Stimulated activated CD4-positive, alpha-beta T cell treated with anti-CD3 and anti-CD28 coated beads, Interleukin-4, amount 100 ng/mL, for 48 hours (primary cell): ENCODE data around the gene TICAM1.
"Not testable (repeated sequence)": the region's sequence is repeated elsewhere in the genome, so short reads cannot be mapped to it uniquely, and the experiment has no call there.

Experiments
- DNase-seq, 2 donors: peaks; one replicate each; pipeline ENCODE4 v3.0.0-alpha.2; 2020; ENCODE audit warnings: low read depth in 2 of 2

Gene TICAM1

DNA sequence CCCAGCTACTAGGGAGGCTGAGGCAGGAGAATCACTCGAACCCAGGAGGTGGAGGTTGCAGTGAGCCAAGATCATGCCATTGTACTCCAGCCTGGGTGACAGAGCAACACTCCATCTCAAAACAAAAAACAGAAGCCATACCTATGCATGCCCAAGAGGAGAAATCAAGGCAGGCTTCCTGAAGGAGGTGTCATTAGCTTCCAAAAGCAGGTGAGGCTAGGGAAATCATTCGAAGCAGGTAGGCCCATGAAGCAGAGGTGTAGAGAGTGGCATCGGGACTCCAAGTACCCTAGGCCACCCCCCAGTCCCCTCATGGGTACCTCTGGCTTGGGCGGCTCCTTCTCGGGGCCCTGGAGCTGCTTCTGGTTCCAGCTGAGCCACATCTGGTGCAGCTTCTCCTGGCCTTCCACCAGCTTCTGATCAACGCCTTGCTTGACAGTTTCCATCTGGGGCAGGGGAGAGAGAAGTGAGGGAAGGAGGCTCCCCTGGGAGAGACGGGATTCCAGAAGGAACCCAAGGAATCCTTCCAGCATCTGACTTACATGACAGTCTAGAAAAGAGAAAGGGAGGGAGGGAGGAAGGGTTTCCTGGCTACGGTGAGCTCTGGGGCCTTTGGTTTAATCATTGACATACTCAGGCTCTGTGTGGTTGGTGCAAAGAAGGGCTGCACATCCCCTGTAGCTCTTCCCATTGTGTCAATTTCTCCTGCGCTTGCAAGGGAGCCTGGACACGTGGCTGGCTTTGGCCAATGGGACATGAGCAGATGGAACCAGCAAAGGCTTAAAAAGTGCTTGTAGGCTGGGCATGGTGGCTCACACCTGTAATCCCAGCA lies 13.1 kb upstream of the TICAM1 start:
- DNase-seq, result no peak

DNA sequence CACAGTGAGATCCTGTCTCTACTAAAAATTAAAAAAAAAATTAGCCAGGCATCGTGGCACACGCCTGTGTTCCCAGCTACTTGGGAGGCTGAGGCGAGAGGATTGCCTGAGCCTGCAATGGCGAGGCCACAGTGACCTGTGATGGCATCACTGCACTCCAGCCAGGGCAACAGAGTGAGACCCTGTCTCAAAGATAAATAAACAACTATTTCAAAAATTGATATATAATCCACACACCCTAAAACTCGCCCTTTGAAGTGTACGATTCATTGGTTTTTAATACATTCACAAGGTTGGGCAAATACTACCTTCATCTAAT lies 12.1 kb upstream of the TICAM1 start:
- DNase-seq, result no peak

DNA sequence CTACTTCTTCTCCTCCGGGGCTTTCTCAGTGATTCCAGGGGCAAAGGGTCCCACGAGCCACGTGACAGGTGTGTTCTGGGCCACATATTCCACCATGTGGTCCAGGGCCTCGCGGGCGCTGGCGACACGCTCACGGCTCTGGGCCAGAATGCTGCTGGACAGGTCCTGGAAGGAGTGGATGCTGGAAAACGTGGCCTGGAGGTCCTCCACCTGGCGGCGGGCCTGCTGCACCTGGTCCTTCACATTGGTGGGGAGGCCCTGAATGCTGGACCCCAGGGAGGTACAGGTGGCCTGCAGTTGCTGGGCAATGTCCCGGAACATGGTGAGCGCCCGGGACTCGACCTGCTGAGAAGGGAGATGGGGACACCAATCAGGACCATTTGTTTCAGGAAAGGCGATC lies 7.7 kb upstream of the TICAM1 start:
- no peak for DNase-seq

DNA sequence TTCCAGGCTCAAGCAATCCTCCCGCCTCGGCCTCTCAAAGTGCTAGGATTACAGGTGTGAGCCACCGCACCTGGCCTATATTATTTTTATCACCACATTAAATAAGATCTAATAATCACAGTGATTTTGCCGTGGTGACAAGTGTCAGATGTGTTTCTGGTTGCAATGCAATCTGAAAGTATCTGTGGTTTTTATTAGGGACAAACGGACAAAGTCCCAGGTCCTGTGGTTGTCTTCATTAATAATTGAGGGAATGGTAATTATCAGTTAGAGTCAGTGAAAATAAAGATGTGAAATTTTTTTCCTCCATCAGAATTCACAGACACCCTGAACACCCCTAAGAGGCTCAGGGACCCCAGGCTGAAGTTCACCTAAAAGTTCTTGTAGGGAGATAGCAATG lies 1.3 kb upstream of the TICAM1 start:
- DNase-seq, result no peak

DNA sequence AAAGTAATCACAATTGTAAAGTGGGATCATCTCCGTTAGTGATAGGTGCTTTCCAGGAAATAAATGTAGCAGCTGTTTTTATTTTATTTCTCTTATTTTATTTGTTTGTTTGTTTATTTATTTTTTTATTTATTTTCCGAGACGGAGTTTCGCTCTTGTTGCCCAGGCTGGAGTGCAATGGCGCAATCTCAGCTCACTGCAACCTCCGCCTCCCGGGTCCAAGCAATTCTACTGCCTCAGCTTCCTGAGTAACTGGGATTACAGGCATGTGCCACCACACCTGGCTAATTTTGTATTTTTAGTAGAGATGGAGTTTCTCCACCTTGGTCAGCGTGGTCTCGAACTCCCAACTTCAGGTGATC lies 448 bp upstream of the TICAM1 start:
- not testable (repeated sequence) for DNase-seq

DNA sequence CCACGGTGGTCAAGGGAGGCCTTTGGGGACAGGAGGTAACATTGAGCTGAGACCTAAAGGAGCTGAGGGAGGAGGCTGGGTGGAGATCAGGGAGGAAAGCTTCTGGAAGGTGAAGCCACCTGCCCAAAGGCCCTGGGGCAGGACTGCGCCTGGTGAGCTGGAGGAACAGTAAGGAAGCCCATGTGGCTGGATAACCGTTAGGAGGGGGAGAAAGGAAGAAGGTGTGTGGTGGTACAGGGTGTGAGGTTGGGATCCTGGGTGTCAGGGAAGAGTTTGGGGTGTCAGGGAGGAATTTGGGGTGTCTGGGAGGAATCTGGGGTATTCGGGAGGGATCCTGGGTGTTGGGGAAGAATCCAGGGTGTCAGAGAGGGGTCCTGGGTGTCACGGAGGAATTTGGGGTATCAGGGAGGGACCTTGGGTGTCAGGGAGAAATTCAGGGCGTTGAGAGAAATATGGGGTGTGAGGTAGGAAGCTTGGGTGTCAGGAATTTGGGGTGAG lies 695 bp downstream of the TICAM1 start:
- no peak for DNase-seq

DNA sequence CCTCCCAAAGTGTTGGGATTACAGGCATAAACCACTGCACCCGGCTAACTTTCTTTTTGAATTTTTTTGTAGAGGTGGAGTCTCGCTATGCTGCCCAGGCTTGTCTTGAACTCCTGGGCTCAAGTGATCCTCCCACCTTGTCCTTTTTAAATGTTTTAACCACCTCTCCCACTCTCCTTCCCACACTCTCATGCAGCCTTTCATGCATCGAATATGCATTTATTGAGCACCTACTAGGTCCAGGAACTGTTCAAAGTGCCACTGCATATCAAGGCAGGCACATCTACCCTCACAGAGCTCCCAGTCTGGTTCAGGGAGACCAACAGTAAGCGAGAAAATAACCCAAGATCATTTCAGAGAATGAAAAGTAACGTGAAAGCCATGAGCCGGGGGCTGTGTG lies 1.2 kb downstream of the TICAM1 start:
- no peak for DNase-seq

DNA sequence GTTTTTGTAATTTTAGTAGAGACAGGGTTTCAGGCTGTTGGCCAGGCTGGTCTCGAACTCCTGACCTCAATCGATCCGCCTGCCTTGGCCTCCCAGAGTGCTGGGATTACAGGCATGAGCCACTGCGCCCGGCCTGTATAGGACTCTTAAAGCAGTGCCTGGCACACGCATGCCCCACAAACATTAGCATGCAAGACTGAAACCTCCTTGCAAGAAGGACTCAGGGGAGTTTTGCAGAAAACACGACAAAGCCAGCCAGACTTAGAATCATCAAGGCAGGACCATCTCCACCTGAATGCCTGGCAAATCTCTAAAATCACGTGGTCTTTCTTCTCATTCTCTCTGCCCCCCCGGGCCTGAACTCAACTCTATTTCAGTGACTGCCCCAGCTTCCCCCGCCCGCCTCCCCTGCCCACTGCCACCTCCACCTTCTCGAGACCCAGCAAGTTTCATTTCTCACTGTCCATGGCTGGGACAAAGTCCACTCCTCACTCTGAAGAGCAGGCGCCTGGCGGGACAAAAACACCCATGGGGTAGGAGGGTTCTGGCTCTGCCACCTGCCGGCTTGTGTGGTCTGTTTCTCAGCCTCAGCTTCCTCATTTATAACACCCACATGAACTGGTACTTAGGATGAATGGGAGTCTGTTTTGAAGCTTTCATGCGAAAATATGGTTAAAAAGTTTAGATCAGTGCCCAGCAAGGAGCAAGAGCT lies 2.4 kb downstream of the TICAM1 start:
- no peak for DNase-seq

DNA sequence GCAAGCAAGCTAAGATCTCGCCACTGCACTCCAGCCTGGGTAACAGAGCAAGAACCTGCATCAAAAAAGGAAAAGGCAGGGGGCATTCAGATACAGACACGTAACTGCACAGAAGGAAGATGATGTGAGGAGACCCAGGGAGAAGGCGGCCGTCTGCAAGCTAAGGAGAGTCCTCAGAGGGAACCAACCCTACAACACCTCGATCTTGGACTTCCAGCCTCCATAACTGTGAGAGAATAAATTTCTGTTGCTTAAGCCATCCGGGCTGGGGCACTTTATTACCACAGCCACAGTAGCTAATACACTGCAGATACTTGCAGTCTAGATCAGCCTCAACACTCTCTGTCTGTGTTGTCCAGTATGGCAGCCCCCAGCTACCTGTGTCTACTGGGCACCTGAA lies 7.9 kb downstream of the TICAM1 start:
- no peak for DNase-seq

DNA sequence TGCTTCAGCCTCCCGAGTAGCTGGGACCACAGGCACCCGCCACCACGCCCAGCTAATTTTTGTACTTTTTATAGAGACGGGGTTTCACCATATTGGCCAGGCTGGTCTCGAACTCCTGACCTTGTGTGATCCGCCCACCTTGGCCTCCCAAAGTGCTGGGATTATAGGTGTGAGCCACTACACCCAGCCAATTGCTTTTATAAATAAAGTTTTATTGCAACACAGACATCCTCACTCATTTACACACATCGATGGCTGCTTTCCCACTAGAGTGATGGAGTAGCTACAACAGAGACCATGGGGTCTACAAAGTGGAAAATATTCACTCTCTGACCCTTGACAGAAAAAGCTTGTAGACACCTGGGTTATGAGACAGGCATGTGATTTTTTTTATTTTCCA lies 9.2 kb downstream of the TICAM1 start:
- not testable (repeated sequence) for DNase-seq

DNA sequence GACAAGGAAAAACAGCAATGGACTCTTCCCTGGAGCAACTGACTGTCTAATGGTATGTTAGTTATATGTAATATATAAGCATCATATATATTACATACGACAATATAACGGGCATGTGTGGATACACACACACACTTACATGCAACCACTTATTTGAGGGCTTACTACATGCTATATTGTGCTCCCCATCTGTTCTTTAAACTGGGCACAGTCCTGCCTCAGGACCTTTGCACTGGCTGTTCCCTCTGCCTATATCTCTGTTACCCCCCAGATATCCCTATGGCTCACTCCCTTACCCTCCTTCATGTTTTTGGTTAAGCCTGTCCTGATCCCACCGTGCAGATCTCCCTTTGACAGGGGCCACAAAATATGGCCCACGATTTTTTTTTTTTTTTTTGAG lies 10.2 kb downstream of the TICAM1 start:
- no peak for DNase-seq

DNA sequence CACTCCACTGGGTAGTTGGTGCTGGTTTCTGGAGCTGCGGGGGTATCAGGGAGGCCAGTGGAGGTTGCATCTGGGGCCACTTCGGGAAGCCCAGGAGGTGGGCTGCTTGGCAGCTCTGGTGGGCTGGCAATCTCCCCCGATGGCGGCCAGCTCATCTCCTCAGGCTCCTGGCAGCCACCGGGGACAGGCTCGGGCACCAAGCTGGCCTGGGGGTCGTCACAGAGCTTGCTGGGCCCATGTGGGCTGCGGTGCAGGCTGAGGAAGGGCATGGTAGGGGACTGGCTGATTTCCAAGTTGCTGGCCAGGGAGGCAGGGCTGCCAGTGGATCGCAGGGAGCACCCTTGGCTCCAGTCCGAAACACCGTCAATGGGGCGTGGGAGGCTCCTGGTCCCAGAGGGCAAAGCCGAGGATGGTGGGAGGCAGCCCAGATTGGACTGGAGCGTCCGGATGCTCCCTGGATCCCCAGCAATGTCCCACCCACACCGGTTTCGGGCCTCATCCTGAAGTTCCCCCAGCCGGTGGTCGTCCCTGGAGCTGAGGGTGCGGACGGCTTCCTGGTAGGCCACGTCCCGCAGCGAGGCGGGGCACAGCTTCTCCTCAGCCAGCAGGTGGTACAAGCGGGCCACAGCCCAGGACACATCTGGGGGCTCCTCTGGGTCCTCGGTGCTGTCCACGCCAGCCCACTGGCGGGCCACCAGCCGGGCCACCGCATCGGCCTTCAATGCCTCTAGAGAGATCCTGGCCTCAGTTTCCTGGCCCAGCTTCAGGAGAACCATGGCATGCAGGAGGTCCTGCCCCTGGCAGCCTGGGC lies 13.8 kb downstream of the TICAM1 start:
- no peak for DNase-seq

DNA sequence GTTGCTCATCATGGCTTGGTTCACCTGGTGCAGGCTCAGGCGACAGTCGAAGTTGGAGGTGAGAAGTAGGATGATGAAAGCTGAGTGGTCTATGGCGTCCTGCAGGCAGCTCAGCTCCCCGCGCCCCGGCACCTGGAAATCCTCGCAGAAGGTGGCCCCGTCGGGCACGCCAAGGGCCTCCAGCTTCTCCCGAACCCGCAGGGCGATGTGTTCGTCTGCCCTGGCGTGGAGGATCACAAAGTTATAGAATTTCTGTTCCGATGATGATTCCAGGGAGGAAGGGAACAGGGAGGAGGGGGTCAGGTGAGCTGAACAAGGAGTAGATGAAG lies 14.6 kb downstream of the TICAM1 start:
- DNase-seq, result no peak

DNA sequence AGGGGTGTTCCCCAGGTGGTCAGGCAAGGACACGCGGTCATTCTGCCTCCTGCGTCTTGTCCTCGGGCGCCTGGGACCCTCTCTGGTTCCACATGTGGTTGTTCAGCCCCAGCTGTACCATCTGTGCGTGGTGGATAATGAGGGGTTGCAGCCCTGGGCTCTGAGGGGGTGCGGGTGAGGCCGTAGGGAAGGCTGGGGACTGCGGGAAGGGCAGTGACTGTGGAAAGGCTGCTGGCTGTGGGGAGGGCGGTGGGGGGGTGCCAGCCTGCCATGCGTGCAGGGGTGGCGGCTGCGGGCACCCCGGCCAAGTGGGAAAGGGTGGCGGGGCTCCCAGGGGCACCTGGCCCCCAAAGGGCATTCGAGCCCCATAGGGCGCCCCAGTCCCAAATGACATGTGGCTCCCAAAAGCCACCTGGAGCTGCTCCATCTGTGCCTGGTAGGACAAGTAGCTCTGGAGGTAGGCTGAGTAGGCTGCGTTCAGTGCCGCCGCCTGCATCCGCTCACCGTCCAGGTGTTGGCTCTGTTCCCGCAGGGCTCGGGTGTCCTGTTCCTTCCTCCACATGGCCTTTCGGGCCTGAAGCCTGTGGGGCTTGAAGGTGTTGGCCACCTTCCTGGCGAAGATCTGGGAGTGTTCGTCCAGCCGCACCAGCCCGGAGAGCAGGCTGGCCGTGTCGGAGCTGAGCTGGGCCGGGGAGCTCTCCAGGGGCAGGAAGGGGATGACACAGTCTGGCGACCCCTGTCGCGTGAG lies 15.1 kb downstream of the TICAM1 start:
- DNase-seq, result no peak

DNA sequence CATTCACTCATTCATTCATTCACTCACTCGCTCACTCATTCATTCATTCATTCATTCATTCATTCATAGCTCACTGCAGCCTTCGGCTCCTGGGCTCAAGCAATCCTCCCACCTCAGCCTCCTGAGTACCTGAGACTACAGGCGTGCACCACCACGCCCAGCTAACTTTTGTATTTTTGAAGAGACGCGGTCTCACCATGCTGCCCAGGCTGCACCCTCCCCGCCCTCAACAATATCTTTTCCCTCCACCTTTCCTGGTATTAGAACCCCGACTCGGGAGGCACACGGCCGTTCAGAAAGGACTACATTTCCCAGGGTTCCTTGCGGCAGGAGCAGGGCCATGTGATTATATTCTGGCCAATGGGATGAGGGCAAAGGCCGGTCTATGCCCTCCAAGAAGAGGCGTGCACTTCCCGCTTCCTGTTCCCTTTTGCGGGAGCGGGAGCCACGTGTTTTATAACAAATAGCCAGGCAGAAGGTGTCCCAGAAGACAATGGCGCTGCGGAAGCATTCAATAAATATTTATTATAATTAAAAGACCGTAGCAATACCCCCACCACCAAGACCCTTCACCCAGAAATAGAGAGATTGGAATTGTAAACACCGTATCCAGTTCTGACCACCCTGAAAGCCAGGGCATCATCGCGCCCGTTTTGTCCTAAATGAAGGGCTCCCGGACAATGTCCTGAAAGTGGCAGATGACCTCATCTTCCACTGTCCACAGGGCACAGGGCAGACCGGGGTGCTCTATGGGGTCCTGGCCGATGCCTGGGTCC lies 15.9 kb downstream of the TICAM1 start:
- peak; percentile 64 to 76 for DNase-seq

DNA sequence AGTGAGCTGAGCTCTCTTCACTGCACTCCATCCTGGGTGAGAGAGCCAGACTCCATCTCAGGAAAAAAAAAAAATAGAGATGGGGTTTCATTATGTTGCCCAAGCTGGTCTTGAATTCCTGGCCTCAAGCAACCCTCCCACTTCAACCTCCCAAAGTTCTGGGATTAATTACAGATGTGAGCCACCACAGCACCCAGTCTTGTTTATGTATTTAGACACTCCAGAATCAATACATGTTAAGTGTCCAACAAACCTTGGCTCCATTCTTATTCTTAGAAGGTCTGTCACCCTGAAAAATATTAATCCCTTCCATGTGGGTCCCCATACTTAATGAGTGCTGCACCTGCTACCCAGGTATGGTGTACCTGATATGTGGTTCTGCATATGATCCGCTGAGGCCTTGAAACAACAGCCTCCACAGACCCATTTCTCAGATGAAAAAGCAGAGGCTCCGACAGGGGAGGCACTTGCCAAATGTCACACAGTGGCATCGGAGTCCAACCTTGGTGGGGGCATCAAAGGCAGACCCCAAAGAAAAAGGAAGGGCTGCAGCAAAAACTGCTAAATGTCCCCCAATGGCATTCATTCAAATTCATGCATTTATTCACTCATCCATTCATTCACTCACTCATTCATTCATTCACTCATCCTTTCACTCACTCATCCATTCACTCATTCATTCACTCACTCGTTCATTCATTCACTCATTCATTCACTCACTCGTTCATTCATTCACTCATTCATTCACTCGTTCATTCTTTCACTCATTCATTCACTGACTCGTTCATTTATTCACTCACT lies 16.7 kb downstream of the TICAM1 start:
- no peak for DNase-seq

DNA sequence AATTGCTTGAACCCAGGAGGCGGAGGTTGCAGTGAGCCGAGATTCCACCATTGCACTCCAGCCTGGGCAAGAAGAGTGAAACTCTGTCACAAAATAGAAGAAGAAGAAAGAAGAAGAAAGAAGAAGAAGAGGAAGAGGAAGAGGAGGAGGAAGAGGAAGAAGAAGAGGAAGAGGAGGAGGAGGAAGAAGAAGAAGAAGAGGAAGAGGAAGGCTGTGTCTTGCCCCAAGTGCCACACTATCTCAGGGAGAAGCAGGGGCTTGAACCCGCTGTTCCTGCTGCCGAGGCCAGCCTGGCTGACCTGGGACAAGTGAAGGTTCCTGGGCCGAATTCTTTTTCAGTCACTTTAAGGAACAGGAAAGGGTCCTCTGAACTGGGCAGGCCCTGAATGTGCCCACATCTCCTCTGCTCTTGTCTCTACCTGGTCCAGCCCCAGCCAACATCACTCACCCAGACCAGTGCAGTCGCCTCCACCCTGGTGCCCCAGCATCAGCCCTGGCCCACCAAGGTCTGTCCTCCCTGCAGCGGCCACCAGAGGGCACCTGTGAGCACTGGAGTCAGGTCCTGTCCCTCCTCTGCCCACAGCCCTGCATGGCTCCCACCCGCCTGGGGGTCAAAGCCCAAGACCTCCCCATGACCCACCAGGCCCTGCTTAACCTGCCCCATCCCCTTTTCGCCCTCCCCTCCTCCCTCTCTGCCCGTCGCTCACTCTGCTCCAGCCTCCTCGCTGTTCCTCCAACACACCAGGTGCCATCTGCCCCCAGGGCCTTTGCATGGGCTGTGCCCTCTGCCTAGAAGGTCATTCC lies 20.0 kb downstream of the TICAM1 start:
- DNase-seq, result peak; percentile 88 to 97

DNA sequence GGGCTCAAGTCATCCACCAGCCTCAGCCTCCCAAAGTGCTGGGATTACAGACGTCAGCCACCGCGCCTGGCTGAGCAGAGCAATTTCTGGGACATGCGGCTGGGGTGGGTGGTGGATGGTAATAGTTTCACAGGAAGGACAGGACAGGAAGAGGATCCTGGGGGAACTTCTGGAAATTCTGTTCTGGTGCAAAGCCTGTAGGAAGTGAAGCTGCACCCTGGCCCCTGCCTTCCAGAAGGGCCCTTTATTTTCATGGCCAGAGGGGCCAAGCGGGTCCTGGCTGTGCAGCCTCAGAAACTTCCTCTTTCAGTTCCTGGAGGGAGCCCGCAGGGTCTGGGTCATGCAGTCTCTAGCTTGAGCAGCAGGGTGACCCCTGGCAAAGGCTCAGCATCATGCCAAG lies 24.3 kb downstream of the TICAM1 start:
- no peak for DNase-seq

DNA sequence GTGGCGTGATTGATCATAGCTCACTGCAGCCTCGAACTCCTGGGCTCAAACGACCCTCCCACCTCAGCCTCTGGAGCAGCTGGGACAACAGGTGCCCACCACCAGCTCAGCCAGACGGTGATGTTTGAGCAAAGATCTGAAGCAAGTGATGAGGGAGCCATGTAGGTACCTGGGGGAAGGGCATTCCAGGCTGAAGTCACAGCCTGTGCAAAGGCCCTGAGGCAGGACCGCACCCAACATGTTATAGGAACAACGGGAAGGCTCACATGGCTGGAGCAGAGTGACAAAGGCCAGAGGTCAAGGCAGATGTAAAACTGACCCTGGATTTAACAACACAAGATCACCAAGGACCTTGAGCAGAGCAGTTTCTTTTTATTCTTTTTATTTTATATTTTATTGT lies 25.1 kb downstream of the TICAM1 start:
- no peak for DNase-seq

DNA sequence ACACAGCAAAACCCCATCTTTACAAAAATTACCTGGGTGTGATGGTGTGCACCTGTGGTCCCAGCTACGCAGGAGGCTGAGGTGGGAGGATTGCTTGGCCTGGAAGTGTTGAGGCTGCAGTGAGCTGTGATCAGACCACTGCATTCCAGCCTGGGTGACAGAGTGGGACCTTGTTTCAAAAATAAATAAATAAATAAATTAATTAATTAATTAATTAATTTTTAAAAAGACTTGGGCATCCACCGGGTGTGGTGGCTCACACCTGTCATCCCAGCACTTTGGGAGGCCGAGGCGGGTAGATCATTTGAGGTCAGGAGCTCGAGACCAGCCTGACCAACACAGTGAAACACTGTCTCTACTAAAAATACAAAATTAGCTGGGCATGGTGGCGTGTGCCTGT lies 26.4 kb downstream of the TICAM1 start:
- not testable (repeated sequence) for DNase-seq
